ENCODE results near the gene AEN.
A peak's percentile ranks its signal among the peaks of the same experiment; 100 is the strongest.

DNA sequence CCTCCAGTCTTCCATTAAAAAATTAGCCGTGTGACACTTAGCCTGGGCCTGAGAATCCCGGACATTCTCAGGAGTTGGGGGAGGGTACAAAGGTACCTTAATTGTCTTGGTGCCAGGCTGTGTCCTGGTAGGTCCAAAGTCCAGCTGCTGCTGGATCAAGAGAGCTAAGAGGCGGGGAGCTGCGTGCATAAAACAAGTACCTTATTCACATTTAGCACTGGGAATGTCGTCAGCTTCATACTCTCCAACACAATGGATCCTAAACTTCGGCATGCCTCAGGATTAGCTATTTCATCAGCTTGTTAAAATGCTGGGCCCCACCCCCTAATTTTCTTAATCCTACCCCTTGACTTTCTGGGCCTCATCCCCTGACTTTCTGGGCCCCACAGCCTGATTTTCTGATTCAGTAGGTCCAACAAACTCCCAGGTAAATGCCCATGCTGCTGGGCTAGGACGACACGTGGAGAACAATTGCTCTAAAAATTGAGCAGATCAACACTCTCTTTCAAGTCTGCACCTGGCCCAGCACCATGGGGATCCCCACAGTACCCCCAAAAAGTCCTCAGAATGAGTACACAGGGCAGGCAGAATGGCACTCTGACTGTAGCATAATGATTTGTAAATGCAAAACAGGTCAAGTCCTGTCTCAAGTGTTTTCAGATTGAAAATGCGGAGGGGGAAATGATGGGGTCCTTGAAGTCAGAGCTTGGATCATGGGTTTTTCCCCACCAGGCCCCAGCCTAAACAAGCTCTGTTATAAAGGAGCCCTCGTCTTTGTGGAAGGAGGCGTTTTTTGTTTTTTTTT, 5.6 kb upstream of the AEN start:
- TF ChIP-seq, protein P1, sequence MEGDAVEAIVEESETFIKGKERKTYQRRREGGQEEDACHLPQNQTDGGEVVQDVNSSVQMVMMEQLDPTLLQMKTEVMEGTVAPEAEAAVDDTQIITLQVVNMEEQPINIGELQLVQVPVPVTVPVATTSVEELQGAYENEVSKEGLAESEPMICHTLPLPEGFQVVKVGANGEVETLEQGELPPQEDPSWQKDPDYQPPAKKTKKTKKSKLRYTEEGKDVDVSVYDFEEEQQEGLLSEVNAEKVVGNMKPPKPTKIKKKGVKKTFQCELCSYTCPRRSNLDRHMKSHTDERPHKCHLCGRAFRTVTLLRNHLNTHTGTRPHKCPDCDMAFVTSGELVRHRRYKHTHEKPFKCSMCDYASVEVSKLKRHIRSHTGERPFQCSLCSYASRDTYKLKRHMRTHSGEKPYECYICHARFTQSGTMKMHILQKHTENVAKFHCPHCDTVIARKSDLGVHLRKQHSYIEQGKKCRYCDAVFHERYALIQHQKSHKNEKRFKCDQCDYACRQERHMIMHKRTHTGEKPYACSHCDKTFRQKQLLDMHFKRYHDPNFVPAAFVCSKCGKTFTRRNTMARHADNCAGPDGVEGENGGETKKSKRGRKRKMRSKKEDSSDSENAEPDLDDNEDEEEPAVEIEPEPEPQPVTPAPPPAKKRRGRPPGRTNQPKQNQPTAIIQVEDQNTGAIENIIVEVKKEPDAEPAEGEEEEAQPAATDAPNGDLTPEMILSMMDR (IDR thresholded peaks at IDR 0.05) = no peak
- no peak for TF ChIP-seq POLR2A (IDR thresholded peaks at IDR 0.05)
- peak in 1 of 3 donors; percentile 48 for TF ChIP-seq POLR2AphosphoS5 (IDR thresholded peaks at IDR 0.05)
- no peak for TF ChIP-seq EP300 (IDR thresholded peaks at IDR 0.05)
